HG03520 (cell line): Measurements from ENCODE around the gene DNAJC16.
A peak's percentile ranks its signal among the peaks of the same experiment; 100 is the strongest.
"Not testable (repeated sequence)": the region's sequence is repeated elsewhere in the genome, so short reads cannot be mapped to it uniquely, and the experiment has no call there.

Experiments used
- ATAC-seq: cut with Tn5 transposase; IDR thresholded peaks from one replicate; pipeline ENCODE4 v1.9.1; 2021; ENCODE audit warnings: mild to moderate bottlenecking, moderate library complexity; ENCODE audit not compliant: unreplicated experiment

The DNAJC16 gene

DNA sequence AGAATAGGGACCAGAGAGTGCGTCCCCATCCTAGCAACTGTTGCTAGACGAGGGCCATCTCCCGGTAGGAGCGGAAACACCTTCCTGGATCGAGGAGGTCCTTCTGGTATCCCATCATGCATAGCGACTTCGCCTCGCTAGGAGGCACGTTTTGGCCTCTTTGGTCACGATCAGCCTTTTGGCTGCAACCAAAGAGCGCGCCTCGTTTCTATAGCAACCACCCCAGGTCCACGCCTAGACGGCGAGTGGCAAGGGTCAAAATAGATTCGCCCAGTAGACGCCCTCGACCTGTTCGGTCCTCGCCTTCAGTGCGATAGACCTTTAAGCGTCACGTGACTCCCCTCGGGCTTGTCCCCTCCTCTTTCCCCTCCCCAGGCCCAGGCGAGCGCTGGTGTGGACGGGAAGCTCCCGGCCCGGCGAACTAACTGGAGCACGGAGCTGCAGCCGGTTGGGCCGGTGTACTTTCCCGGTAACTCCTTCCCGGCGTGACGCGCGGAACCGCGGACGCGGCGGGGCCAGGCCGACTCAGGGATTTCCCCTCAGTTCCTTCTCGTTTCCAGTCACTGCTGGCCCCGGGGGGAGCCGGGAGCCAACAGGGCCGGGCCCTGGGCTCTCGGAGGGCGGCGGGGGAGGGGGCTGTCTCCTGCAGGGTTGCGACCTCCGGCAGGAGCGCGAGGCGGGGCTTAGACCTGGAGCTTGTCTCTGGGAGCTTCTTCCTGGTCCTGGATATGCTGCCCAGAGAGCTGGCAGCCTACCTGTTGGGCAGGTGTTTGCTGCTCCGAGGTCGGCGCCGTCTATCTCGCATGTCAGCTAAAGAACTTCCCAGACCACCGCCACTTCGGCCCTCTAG is at the start of gene DNAJC16:
Gene DNAJC16, plus strand, starts transcription at position 359 of the 850 bp plus-strand sequence. CDS start 2,258 bp downstream, outside the sequence.
- peak; percentile 54 for ATAC-seq

DNA sequence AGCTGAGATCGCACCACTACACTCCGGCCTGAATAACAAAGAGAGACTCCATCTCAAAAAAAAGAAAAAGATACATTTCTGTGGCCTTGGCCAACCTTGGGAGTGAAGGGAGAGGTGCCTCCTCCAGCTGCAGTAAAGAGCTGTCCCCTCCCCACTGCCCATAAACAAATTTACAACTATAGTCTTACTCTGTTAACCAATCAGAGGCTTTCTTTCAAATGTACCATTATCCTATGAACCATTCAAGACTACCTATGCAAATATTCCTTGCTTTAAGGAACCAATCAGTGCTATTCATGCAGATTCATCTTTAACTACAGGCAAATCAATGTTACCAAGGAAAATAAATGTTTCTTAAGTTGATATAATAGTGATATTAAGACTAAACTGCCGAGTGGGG is 49.7 kb upstream of the DNAJC16 start:
- ATAC-seq: no peak

DNA sequence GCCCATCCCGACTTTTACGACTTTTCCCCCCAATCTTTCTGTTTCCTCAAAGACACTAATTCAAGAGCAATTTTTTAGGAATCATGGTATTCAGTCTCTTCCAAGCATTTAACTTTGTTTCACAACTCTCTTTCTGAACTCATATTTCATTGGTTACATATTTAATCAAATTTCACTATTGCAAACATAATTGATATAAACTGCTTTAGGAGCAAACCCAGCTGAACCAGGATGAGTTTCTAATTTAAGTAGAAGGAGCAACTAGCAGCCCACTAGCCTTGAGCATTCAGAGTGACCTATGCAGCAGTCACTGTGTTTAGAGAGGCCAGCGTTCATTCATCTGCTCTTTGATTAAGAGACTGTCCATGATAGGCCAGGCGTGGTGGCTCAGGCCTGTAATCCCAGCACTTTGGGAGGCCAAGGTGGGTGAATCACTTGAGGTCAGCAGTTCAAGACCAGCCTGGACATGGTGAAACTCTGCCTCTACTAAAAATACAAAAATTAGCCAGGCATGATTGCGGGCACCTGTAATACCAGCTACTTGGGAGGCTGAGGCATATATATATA is 48.9 kb upstream of the DNAJC16 start:
- ATAC-seq: no peak

DNA sequence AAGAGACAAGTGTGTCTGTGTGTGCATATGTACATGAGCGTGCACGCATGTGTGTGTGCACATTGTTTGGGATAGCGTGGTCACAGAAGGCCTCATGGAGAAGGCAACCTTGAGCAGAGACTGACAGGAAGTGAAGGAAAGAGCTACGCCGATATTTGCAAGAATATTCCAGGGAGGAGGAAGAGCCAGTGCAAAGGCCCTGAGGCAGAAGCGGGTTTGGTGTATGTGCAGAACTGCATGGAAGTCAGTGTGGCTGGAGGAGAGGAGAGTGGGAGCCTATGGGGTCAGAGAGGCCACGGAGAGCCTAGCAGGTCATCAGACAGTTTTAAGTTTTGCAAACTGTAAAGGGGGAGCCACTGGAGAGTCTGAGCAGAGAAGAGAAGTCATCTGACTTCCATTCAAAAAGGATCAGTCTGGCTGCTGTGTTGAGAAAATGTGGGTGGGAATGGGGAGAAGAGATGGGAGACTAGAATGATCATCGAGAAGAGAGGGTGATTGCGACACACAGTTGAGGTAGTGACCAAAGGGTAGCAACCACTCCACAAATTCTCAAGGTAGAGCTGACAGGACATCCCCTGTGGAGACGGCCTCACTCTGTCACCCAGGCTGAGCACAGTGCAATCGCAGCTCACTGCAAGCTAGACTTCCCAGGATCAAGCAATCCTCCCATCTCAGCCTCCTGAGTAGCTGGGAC is 46.8 kb upstream of the DNAJC16 start:
- ATAC-seq: no peak

DNA sequence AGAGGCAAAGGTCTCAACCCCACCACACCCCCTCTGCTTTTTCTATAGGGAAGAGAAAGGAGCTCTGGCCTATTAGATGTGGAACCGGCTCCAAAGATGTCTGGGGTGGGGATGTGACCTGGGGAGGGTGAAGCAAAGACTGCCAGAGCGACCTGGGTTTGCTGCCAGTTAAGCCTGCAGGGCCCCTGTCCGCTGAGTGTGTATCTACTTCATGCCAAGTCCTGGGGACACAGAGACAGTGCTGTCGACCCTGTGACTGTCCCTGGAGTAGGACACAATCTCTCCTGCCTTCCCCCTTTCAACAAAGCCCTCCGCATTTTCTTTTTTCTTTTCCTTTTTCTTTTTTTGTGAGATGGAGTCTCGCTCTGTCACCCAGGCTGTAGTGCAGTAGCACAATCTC is 44.2 kb upstream of the DNAJC16 start:
- ATAC-seq: not testable (repeated sequence)

DNA sequence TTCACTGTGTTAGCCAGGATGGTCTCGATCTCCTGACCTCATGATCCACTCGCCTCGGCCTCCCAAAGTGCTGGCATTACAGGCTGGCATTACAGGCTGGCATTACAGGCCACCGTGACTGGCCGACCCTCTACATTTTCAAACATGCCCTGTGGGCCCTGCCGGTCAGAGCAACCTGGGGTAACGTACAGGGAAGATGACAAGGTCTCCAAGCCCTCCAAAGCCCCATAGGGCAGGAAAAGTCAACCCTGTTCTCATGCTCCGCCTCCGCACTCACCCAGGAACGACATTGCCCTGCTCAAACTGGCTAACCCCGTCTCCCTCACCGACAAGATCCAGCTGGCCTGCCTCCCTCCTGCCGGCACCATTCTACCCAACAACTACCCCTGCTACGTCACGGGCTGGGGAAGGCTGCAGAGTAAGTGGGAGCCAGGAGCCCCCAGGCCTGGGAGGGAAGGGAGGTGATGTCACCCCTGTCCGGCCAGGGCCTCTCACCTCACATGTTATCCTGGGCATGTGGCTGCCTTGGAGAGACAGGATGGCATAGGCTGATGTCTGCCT is 43.6 kb upstream of the DNAJC16 start:
- not testable (repeated sequence) for ATAC-seq

DNA sequence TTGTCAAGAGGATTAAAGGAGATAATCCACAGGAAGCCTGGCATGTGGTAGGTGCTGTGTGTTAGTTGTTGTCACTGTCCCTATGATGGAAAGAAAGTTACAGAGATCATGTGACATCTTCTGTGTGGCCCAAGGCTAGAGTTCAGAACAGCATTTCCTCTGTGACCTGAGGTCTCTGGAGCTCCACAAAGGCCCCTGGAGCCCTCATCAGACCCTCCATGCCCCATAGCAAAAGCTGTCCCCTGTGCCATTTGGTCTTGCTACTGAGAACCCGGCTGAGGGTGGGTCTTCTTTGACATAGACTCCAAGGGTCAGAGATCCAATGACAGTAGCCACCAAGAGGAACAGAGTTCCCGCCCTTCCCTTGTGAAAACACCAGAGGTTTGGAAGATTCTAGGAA is 42.7 kb upstream of the DNAJC16 start:
- no peak for ATAC-seq

DNA sequence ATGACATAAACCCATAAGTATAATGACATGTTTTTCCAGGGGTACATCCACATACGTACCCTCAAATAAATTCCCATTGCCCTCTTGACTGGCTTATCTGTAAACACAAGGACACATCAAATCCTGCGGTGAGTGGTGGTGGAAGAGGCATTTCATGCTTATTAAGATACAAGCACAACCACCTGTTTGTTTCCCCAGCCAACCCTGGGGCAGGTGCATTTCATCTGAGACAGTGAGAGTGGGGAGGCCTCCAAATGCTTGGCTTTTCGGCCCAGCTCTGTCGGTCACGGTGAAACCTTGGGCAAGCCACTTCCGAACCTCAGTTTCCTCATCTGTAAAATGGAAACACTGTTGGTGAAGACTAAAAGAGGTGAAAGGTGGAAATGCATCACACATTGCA is 42.2 kb upstream of the DNAJC16 start:
- ATAC-seq: not testable (repeated sequence)

DNA sequence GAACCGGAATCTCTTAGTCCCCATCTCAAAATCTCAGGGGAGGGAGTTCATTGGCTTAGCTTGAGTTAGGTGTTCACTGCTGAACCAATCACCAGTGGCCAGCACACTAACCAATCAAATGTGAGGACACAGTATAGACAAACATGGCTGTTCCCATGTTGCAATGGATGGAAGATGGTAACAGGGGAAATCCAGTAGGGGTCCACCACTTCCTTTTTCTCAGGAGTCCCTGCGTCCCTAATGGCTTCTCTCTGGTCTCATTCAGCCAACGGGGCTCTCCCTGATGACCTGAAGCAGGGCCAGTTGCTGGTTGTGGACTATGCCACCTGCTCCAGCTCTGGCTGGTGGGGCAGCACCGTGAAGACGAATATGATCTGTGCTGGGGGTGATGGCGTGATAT is 41.0 kb upstream of the DNAJC16 start:
- ATAC-seq: no peak

DNA sequence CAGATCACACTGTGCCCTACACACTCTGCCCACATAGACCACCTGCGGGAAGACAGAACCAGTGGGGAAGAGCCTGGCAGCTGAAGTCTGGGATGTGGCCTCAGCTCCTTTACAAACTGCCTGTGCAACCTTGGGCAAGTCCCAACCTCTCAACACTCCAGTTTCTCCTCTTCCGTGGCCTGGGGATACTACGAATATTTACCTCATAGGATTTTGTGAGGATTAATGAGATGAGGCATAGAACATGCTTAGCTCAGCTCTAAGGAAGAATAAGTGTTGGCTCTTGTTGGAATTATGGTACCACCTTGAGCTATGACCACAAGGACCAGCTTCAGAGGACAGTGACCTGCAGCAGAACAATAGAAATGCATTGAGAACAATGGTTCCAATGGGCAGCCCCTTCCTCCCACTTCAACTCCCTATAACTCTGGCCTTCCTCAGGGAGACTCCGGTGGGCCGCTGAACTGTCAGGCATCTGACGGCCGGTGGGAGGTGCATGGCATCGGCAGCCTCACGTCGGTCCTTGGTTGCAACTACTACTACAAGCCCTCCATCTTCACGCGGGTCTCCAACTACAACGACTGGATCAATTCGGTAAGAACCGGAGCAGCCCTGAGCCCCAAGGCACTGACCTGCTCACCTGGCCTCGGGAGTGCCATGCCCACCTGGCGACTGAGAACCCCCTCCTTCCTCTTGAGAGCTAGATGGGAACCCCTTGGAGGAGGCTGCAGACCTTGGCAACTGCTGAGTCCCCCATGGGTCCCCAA is 39.6 kb upstream of the DNAJC16 start:
- not testable (repeated sequence) for ATAC-seq

DNA sequence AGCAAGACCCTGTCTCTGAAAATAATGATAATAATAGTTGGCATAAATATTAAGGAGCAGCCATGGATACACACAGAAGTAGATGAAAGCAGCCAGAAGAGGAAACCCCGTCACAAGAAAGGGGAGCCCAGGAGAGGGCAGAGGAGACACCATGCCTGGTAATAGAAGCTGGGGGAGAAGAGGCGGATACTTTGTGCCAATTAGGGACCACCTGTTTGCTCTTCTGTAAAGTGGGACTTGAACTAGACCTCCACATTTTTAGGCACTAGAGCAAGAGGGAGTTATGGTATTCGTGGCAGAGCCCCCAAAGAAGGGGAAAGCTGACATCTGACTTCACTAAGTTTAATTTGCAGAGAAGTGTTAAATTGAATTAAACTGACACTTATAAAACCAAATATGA is 38.3 kb upstream of the DNAJC16 start:
- no peak for ATAC-seq

DNA sequence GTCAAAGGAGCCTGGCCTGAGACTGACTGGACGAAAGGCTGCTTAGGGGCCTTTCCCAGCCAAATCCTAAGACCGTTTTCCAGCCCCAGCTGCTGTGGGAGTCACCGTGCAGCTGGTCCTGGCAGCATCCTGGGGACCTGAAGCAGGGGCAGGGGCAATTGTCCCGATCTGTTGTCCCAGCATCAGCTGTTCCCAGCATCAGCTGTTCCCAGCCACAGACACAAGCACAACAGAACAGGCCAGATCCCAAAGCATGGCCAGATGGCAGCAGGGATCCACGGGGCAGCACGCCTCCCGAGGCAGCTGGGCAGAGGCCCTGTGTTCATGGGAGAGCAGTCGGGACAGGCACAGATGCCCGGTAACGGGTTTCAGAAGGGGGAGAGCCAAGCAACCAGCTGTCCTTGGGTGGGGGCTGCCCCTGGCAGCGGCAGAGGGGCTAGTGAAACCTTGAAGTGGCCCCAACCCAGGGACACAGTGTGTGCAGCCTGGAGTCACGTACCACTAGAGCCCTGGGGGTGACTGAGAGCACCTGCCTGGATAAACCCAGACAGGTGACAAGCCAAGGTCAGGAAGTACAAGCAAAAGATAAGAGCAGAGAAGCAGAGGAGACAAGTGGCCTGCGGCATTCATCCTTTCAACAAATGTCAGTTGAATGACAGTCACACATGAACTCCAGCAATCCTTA is 37.5 kb upstream of the DNAJC16 start:
- ATAC-seq: no peak

DNA sequence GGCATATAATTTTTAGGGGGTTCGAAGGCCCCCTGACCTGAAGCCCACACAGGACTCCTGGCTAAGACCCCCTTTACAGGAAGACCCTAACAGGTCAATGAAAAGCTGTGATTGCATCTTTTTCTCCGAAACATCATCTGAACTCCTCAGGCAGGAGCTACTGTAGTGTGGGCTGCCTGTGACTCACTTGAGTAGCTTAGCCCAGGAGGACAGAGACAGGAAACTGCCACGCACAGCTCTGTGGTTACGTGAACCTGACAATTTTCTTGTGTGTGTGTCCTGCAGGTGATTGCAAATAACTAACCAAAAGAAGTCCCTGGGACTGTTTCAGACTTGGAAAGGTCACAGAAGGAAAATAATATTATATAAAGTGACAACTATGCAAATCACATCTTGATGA is 35.6 kb upstream of the DNAJC16 start:
- not testable (repeated sequence) for ATAC-seq

DNA sequence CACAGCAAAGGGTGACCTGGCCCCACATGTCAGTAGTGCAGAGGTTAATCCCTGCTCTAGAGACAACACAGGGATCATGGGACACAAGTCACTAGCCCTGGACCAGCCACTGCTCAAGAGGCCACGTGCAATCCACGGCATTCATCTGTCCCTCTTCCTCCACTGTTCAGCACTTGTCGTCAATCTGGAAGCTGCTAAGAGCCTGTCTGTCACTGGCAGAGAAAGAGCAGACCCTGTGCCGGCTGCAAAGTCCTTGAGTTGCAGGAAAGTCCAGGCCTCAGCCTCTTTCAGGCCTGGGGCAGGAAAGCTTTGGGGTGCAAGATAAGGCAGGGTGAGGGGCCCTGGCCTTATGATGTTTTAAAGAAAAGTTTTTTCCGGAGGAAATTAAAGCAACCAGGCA is 34.1 kb upstream of the DNAJC16 start:
- no peak for ATAC-seq

DNA sequence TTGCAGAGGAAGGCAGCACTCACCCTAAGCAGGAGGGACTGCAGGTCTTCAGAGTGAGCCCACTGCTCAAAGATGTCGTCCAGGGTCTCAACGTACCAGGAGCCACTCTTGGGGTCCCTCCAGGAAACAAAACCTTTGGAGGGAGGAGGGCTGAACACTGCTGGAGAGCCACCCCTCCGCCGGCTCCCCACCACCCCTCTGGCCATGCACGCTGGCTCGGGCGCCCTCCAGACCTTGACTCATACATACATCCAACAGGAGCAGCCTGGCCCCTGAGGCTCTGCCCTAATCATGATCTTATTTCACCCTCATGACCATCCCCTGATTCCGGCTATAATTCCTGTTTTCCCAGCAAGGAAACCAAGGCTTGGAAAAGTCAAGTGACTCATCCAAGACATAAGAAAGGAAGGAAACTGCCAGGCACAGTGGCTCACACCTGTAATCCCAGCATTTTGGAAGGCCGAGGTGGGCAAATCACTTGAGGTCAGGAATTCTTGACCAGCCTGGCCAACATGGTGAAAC is 32.7 kb upstream of the DNAJC16 start:
- ATAC-seq: no peak

DNA sequence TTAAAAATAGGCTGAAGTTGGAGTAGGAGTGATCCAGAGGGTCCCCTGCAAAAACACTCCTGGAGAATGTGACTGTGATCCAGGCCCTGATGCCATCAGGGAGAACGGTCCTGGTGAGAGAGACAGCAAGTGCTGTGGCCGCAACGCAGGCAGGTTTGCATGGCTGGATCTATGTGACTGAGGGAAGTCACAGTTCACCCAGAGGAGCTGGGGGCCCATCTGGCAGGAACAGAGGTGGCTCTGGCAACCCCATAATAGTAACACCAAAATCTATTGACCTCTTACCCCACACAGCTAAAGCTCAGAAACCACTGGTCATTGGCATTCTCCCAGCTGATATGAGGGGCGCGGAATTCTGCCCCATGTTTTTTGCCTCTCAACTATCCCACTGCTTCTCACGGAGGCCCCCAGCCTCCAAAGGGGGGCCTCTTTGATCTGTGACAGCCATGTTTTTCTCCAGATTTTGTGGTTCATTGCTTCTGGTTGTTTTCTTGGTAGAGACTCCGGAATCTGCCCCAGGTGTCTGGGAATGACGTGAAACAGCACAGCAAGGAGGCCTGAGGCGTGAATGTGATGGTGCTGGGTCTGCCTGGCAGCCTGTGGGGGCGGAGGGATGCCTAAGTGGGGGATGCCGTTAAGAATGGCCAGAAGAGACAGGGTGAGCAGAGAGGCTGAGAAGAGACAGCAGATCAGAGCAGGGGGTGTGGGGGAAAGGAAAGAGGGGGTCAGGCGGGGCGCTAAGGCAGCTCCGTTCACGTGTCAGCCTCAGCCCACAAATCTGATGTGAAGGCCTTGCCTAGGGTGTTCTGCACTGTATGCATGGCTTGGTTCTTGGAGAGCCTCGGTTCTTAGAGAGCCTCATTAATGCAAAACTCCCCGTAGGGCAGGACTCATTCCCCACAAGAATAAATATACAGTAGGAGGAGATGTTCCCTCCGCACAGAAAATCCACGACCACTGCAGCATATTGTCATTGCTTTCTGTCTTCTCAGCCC is 26.2 kb upstream of the DNAJC16 start:
- ATAC-seq: no peak

DNA sequence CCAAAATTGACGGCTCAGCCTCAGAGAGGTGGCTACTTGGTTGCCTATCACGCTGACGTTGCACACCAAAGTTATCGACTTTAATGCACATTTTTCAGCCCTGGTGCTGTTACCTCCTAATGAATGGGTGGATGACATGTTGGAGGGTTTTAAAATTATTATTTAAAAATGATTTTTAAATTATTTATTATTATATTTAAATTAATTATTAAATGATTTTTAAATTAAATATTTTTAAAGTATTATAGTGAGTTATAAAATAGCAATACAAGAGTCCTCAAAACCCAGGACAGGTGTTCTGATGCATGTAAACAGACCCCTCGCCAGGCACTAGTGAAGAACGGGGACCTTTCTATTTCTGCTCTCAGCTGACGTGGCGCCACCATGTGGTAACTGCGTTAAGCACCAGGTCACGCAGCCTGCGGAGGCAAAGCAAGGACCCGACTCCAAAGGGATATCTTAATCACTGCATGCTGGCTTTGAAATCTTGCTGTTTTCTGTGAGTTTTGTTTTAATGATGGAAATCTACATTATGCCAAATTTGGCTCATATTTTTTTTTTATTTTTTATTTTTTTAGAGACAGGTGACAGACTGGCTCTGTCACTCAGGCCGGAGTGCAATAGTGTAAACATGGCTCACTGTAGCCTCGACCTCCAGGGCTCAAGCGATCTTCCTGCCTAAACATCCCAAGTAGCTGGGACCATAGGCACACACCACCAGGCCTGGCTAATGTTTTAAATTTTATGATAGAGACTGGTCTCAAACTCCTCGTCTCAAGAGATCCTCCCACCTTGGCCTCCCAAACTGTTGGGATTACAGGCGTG is 25.2 kb upstream of the DNAJC16 start:
- ATAC-seq: no peak

DNA sequence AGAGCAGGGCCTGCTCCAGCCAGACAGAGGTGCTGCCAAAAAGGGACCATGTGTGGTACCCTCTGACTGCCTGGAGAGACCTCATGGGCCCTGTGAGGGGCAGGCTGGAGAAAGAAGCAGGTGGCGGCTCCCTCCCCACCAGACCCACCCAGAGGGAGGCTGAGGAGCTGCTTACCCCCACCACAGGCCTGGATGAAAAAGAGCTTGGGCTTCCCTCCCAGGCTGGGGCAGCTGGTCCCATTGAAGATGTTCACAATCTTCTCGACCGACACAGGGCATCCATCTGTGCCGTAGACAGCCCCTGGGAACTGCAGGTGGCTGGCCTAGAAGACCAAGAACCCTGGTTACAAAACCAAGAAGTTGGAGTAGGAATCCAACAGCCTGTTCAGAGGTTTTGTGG is 22.2 kb upstream of the DNAJC16 start:
- ATAC-seq: no peak
